A549 treated with Hydrocortisone at 1 μM for 4 hours (cell line): ENCODE measurements around the gene HYAL1. TPM values are rescaled to one million over a fixed set of nuclear protein-coding genes. Genes with fewer than 3 reads are reported as not detected.

Experiments
- total RNA-seq: library from RNA; stranded (reverse); fragments of 200-300 nt; extraction: Qiagen RNA extraction; gene quantifications from 5 replicates; pipeline ENCODE4 v1.2.3, GENCODE V29; 2022

Gene HYAL1, protein sequence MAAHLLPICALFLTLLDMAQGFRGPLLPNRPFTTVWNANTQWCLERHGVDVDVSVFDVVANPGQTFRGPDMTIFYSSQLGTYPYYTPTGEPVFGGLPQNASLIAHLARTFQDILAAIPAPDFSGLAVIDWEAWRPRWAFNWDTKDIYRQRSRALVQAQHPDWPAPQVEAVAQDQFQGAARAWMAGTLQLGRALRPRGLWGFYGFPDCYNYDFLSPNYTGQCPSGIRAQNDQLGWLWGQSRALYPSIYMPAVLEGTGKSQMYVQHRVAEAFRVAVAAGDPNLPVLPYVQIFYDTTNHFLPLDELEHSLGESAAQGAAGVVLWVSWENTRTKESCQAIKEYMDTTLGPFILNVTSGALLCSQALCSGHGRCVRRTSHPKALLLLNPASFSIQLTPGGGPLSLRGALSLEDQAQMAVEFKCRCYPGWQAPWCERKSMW
- 0.30 to 0.69 TPM (median 0.47 TPM) in 5 replicates for total RNA-seq

DNA sequence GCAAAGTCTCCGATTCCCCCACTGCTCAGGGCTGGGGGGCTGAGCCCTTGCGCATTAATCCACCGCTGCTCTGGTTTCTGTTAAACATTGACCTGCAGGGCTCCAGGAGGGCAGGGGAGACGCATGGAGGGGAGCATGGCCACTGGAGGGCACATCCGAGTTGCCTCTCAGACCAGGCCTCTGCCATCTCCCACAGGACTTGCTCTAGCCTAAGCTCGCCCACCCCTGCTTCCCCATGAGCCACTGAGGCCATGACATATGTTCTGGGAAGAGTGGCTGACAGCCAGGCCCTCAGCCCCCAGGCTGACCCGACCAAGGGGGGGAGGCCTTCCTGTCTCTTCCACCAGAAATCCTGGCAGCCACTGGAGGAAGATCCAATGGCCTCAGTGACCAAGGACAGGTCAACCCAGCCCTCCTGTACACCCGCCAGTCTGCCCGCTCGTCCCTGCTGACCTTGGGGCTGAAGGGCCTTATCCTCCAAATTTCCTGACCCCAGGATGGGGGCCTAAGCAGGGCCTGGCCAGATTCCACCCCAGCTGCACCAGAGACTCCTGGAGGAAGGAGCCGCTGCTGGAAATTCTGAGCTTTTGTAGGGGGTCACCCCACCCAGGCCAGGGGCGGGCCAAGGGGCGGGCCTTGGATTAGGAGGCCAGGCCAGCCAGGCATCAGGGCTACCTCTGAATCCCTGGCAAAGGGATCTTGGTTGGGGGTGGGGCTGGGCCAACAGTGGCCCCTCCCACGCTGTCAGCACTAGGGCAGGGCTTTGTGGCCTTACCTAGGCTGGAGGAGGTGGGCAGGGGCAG lies at the start of gene HYAL1:
TSS of gene HYAL1 (minus strand) at position 562 of the 803 bp plus-strand sequence. CDS start 618 bp downstream, outside the sequence.

DNA sequence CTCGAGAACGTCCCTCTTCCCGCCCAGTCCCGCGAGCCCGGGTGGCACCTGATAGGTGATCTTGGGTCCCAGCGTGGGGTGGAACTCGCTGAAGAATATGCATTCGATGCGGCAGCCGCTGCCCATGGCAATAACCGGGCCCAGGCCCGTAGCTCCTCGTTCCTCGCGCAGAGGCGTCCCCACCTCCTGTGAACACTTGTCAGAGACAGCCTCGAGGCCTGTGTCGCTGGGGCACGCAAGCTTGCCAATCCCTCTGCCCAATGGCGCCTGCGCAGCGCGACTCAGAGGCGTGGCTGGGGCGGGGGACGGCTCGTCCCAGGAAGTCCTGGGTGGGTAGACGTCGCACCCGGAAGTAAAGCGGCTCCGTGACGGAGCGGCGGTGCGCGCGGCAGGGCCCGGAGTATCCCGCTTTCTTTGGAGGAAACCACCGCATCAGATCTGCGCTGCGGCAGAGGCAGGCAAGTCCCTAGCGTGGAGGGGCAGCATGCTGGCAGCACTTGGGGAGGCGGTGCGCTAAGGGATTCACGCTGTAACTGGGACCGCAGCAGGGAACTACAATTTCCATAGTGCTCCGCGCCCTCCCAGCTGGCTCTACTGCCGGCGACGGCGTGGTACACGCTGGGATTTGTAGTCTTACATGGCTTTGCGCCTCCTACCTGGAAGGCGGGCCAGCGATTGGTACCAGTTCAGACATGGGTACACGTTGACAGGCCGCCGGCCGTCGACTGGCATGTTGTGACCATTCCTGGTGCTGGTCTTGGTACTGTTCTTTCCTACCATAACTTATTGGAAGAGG lies 47.4 kb upstream of the HYAL1 start, which contains the start of the genes CYB561D2 and NPRL2:
TSS of gene CYB561D2 (plus strand) at position 336 of the 796 bp plus-strand sequence. CDS start 572 bp downstream, outside the sequence.
TSS of gene NPRL2 (minus strand) at position 249 of the 796 bp plus-strand sequence. CDS start at position 126, 123 bp downstream.

DNA sequence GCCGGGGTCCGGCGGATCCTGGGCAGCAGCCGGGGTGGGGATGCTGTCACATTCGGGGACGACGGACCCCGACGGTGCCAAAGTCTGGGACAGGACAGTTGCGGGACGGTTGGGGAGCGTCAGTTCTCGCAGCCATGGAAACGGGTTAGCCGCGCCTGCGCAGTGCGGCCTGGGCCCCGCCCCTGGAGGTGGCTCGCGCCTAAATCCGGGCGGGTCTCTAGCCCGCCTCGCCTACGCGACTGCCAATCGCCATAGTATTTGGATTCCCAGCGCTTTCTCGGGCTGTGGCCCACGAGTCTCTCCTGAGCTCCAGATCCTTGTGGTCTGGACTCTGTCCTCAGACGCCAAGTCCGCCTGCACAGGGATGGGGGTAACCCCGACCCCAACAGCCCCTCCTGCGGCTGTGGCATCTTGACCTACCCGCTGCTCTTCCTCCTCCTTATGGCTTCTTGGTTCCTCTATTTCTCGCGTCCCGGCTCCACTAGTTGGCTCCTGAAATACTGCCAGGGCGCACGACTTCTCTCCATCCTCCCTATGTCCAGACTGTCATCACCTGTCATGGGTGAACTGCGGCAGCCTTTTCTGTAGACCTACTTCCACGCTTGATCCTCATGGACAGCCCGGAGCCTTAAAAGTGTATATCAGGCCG lies 42.3 kb upstream of the HYAL1 start, which contains the start of gene ZMYND10:
TSS of gene ZMYND10 (minus strand) at position 147 of the 649 bp plus-strand sequence. CDS start 153 bp downstream, outside the sequence.

DNA sequence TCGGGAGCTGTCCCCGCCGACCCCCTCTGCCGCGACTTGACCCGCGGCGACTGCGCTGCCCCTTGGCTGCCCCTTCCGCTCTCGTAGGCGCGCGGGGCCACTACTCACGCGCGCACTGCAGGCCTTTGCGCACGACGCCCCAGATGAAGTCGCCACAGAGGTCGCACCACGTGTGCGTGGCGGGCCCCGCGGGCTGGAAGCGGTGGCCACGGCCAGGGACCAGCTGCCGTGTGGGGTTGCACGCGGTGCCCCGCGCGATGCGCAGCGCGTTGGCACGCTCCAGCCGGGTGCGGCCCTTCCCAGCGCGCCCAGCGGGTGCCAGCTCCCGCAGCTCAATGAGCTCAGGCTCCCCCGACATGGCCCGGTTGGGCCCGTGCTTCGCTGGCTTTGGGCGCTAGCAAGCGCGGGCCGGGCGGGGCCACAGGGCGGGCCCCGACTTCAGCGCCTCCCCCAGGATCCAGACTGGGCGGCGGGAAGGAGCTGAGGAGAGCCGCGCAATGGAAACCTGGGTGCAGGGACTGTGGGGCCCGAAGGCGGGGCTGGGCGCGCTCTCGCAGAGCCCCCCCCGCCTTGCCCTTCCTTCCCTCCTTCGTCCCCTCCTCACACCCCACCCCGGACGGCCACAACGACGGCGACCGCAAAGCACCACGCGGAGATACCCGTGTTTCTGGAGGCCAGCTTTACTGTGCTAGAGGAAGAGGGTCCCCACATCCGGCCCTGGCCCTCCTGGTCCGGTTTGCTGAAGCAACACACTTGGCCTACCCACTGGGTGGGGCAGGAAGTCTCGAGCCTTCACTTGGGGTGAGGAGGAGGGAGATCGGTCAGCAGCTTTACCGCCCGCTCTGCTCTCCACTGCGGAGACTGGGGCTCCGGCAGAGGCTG lies 37.3 kb upstream of the HYAL1 start, which contains the start of gene RASSF1:
TSS of gene RASSF1 (minus strand) at position 389 of the 882 bp plus-strand sequence. CDS start at position 358, 31 bp downstream.

DNA sequence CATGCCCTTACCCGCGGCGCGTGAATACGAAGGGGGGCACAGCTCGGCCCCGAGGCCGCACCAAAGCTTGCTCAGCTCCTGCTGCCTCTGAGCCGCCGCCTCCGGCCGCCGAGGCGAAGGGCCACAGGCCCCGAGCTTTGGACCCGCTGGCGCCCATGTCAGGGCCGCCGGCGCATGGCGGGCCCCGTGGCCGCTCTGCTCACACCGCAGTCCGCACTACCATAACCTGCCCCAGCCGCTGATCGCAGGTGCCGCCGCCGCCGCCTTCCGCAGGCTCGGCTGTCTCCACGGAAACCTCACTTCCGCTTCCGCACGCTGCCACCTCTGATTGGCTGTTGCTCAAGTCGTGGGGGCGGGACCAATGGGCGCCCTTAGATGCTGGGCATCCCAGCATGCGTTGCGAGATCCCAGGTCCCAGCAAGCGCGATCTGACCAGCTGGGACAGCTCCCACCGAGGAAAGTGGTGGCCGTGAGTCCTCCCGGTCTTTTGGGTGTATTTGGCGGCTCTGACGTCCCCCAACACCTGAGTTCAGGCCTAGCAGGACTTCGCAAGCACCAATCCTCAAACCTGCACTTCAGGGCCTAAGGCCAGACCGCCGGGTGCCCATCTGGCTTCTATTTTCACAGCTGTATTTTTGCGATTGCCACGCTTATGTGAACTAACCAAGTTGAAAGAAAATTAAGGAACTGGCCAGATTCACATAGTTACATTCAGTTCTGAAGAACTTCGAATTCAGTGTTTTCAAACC lies 24.7 kb upstream of the HYAL1 start, which contains the start of gene TUSC2:
TSS of gene TUSC2 (minus strand) at position 281 of the 749 bp plus-strand sequence. CDS start at position 157, 124 bp downstream.

DNA sequence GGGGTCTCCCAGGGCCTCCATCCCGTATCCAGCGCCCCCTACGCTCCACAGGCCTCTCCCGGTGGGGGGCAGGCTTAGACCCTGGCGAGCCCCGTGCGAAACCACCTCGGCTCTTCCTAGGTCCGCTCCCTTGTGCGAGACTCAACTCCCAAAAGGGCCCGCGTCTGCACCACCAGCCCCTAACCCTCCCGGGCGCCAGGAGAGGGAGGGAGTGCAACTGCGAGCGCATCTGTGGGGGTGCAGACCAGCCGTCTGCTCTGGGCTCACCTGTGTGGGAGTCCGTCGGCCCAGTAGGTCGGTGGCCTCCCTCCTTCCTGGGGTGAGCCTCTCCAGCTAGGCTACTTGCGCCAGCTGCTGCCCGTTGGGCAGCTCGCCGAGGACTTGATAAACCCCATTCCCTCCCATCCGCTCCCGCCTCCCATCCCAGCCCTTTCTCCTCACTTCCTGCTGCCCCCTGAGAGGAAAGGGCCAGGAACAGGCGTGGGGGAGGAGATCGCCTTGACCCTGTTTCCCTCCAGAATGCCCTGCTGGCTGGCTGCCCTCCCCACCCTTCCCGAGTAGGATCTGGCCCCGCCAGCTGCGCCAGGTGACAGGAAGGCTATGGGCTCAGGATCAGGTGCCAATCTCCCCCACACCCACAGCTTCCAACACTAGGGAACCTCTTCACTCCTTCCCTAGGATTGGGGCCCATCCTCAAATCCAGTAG lies 19.2 kb upstream of the HYAL1 start, which contains the start of gene HYAL2:
TSS of gene HYAL2 (minus strand) at position 360 of the 706 bp plus-strand sequence. CDS start 2,256 bp downstream, outside the sequence.

DNA sequence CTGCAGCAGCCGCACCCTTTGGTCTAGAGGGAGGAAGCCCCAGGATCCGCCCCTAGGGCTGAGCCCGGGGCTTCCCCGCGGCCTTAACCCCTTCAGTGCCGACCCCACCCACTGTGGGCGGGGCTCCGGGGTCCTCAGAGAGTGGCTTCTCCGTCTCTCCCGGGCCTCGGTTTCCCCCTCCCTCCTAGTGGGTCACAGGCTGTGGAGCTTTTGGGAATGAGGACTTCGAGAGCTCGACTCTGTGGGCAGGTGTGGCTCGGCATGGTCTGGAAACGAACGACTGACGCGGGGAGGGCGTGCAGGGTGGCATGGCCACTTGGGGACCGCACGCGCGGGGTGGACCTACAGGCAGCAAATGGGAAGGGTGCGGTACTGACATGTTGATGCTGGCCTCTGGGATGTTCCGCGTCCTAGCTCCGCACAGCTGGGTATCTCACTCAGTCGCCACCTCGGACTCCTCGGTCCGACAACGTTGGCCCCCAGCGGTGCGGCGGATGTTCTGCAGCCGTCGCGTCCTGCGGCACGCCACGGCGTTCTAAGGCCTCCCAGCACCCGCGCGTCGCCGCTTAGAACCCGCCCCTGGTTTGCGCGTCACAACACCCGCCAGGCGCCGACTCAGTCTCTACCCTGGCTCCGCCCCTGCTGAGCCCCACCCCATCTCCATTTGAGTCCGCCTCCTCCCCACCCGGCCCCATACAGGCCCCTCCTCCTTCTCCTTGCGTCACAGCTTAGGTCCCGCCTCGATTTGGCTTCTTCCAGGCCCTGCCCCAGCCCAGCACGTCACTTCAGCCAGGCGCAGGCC lies 4.3 kb downstream of the HYAL1 start, which contains the start of the genes HYAL3 and NAA80:
TSS of gene HYAL3 (minus strand) at position 570 of the 802 bp plus-strand sequence. CDS start 3,803 bp downstream, outside the sequence.
TSS of gene NAA80 (minus strand) at position 570 of the 802 bp plus-strand sequence. CDS start 1,942 bp downstream, outside the sequence.

DNA sequence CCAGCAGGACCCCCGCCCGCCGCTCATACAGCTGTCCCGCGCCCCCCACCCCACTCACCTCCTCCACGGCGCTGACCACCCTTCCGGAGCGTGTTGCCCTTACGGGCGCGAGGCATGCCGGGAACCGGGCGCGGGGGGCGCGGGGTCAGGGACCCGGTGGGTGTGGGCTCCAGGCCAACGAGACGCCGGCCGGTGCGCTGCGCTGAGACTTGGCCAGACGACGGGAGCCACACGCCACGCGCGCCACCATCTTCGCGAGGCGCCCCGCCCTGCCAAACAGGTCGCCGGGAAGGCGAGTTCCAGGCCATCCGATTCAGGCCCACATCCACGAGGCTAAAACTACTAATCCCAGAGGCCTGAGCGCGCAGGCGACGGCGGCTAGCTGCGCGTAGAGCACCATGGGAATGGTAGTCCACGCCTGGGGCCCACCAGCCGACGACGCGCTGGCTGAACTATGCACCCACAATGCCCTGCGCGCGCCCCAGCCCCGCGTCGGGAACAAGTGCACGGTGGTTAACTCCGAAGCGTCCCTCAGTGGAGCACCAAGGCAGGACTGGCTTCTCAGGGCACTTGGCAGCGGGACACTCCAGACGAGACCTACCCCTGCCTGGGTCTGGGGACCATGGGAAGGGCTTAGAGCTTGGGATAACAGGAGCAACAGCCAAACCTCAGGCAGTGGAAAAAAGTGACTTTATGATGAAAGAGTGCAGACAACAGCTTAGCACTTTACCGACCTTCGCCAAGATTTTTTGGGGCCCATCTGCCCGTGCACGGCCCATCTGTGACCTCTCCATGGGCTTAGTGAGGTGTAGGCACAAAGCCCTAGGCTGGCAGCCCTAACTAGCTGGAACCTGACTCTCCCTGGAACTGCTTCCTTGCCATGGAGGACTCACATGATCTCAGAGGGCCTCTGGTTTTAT lies 11.0 kb downstream of the HYAL1 start, which contains the start of gene IFRD2:
TSS of gene IFRD2 (minus strand) at position 271 of the 920 bp plus-strand sequence. CDS start at position 116, 155 bp downstream.

DNA sequence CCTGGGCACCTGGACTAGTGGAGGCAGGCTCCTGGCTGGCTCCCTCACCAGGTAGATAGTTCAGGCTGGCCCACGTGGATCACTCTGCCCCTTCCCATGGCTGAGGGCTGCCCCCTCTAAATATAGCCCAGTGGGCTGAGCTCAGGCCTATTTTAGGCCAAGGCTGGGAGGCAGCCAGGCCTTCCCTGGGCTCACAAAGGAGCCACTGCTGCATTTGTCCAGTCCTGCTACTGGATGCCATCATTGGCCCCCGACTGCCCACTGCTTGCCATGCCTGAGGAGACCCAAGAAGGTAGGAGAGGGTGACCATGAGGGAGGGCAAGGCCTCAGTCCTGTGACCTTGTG lies 24.5 kb downstream of the HYAL1 start, which contains the start of gene LSMEM2:
TSS of gene LSMEM2 (plus strand) at position 208 of the 345 bp plus-strand sequence. CDS start at position 235, 27 bp downstream.

DNA sequence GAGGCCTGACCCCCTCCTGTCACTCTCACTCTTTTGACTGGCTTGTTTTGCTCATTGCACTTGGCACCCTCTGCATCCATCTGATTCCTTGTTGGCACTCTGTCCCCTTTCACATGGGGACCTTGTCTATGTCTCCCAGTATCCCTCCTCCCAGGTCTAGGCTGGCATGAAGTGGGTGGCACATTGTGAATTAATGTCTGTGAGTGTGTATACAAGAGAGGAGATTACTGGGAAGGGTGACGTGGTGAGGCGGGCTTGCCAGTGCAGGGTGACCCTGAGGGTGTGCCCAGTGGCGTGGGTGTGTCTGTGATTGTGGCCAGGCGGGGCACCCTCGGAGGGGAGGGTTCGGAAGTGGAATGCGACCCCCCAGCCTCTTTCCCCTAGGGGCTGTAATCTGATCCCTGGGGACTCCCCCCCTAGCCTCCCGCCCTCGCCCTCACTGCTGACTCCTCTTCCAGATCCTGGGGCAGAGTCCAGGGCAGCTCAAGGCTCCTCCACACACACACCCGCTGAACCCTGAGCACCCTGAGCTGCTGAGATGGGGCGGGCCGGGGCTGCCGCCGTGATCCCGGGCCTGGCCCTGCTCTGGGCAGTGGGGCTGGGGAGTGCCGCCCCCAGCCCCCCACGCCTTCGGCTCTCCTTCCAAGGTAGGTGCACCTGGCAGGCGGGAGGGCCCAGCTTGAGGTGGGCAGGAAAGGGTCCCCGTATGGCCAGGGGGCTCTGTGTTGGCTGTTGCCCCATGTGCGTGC lies 34.5 kb downstream of the HYAL1 start, which contains the start of gene SEMA3B:
TSS of gene SEMA3B (plus strand) at position 445 of the 749 bp plus-strand sequence. CDS start at position 539, 94 bp downstream.

Other genes starting within 250 kb of the HYAL1 start
- 30.5 to 38.4 TPM (median 34.6 TPM) in 5 replicates for gene RBM5, start 214.7 kb downstream of the HYAL1 start, total RNA-seq
- gene SEMA3F, start 148.2 kb downstream of the HYAL1 start, total RNA-seq, result 12.7 to 20.4 TPM (median 16.9 TPM) in 5 replicates
- gene GNAT1, start 112.0 kb downstream of the HYAL1 start, total RNA-seq, result 0.21 TPM in 1 of 5 replicates, not detected in the others
- gene SLC38A3, start 98.3 kb downstream of the HYAL1 start, total RNA-seq, result 0.10 to 0.12 TPM (median 0.12 TPM) in 3 of 5 replicates, not detected in the others
- 40.7 to 48.2 TPM (median 44.0 TPM) in 5 replicates for gene GNAI2, start 67.4 kb downstream of the HYAL1 start, total RNA-seq
- 6.0 to 9.4 TPM (median 6.2 TPM) in 5 replicates for gene SEMA3B, start 34.4 kb downstream of the HYAL1 start, total RNA-seq
- gene LSMEM2, start 24.5 kb downstream of the HYAL1 start, total RNA-seq, result 0.07 to 0.10 TPM in 2 of 5 replicates, not detected in the others
- 74.0 to 96.1 TPM (median 89.5 TPM) in 5 replicates for gene IFRD2, start 11.1 kb downstream of the HYAL1 start, total RNA-seq
- 7.6 to 9.9 TPM (median 8.9 TPM) in 5 replicates for gene HYAL3, start 4.2 kb downstream of the HYAL1 start, total RNA-seq
- 4.4 to 7.6 TPM (median 6.9 TPM) in 5 replicates for gene NAA80, start 4.2 kb downstream of the HYAL1 start, total RNA-seq
- gene HYAL2, start 19.2 kb upstream of the HYAL1 start, total RNA-seq, result 25.0 to 32.7 TPM (median 30.7 TPM) in 5 replicates
- gene TUSC2, start 24.6 kb upstream of the HYAL1 start, total RNA-seq, result 23.4 to 39.4 TPM (median 37.3 TPM) in 5 replicates
- 16.8 to 20.2 TPM (median 19.1 TPM) in 5 replicates for gene RASSF1, start 37.3 kb upstream of the HYAL1 start, total RNA-seq
- 0.79 to 1.7 TPM (median 1.1 TPM) in 5 replicates for gene ZMYND10, start 42.2 kb upstream of the HYAL1 start, total RNA-seq
- gene NPRL2, start 47.2 kb upstream of the HYAL1 start, total RNA-seq, result 12.2 to 13.4 TPM (median 13.4 TPM) in 5 replicates
- gene CYB561D2, start 47.3 kb upstream of the HYAL1 start, total RNA-seq, result 14.2 to 21.5 TPM (median 19.1 TPM) in 5 replicates
- gene TMEM115, start 55.9 kb upstream of the HYAL1 start, total RNA-seq, result 42.7 to 49.1 TPM (median 47.0 TPM) in 5 replicates
- gene CACNA2D2, start 200.1 kb upstream of the HYAL1 start, total RNA-seq, result 0.48 to 0.61 TPM (median 0.59 TPM) in 5 replicates